Measurements from ENCODE around the gene CRYBG3.

DNA sequence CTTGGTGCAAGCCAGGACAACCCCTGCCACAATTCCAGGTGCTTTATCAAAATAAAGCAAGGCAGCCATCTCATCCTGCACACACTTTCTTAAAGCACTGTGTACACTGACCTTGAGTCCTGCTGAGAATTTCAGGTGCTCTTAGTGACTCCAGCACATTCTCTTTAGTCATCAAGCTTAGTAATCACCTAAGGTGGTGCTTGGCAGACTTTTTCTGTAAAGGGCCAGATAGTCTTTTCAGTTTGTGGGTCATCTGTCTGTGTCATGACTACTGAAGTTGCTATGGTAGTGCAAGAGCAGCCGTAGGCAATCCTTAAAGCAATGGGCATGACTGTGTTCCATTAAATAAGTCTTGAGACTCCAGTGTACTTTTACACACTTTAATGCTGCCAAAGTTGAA lies 114.0 kb downstream of the CRYBG3 start:
- TF ChIP-seq CTCF (IDR thresholded peaks at IDR 0.05) (no peak), POLR2A (IDR thresholded peaks at IDR 0.05) (no peak)
